ENCODE data around the gene MARCO.

DNA sequence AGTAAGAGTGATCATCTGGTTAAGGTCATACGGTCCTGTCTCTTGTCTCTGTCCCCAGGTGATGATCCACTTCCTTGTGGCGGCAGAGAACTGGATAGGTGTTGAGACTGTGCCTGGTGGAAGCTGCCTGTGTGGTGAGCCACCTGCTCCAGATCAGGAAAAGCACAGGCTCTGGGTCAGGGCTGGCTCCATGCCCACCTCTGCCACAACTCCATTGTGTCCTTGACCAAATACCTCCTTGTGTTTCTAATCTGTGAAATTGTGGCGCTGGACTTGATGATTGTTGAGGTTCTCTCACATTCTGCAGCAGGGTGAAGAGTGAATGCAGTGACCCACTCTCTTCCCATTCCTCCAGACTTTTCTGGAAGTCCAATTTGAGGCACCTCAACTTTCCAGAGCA lies 48.9 kb upstream of the MARCO start:
- TF ChIP-seq GATA3 (IDR thresholded peaks at IDR 0.05; ENCODE audit: low read depth, low read length) (no peak), GATA2 (IDR thresholded peaks at IDR 0.05; ENCODE audit: low read depth, low read length) (no peak)

All from SH-SY5Y (cell line).